Stimulated activated CD8-positive, alpha-beta memory T cell treated with anti-CD3 and anti-CD28 coated beads, Interleukin-15, amount 100 ng/mL, for 24 hours (primary cell): ENCODE results near the gene SGO2.
"Not testable (repeated sequence)": the region's sequence is repeated elsewhere in the genome, so short reads cannot be mapped to it uniquely, and the experiment has no call there.

Source experiments
- DNase-seq: peaks from one replicate; pipeline ENCODE4 v3.0.0-alpha.2; 2020; ENCODE audit warnings: low read depth

SGO2 gene

DNA sequence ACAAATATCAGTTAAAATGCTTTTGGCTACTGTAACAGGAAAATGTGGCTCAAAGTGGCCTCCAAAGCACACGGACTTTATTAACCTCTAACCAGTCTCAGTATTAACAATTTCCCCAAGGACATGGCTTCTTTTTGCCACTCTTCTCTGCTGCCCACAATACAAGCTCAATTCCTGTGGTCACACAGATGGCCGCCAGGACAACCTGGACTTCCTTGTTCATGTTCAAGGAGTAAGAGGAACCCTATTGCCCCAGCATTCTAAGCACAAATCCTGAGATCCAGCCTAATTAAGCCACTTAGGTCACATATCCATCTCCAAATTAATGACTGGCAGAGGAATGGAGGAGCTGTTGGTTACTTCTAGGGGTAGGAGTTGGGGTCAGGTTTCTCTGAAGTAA, 98.0 kb downstream of the SGO2 start:
- DNase-seq: no peak

- no peak for DNase-seq
Measured at GRCh38 chr2:200624658-200625057, 98.7 kb downstream of the SGO2 start.

- no peak for DNase-seq
Measured at GRCh38 chr2:200625282-200625681, 99.3 kb downstream of the SGO2 start.

- DNase-seq: no peak
Measured at GRCh38 chr2:200625958-200626363, 100.0 kb downstream of the SGO2 start.

- no peak for DNase-seq
Measured at GRCh38 chr2:200627110-200627770, 101.2 kb downstream of the SGO2 start.

DNA sequence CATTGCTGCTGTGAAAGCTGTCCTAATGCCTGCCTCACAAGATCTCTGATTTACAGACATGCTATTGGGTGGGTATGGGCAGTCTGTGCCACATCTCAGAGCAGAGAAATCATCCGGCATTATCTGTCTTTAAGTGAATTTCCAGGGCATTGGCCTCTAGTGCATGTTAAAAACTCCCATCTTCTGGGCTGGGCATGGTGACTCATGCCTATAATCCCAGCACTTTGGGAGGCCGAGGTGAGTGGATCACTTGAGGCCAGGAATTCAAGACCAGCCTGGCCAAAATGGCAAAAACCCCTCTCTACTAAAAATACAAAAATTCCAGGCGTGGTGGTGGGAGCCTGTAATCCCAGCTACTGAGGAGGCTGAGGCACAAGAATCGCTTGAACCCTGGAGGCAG, 102.5 kb downstream of the SGO2 start:
- not testable (repeated sequence) for DNase-seq

GRCh38 chr2:200631287-200631686, 105.3 kb downstream of the SGO2 start:
- DNase-seq: no peak
